ENCODE results near the gene PABPN1L.

- TF ChIP-seq, protein P1, sequence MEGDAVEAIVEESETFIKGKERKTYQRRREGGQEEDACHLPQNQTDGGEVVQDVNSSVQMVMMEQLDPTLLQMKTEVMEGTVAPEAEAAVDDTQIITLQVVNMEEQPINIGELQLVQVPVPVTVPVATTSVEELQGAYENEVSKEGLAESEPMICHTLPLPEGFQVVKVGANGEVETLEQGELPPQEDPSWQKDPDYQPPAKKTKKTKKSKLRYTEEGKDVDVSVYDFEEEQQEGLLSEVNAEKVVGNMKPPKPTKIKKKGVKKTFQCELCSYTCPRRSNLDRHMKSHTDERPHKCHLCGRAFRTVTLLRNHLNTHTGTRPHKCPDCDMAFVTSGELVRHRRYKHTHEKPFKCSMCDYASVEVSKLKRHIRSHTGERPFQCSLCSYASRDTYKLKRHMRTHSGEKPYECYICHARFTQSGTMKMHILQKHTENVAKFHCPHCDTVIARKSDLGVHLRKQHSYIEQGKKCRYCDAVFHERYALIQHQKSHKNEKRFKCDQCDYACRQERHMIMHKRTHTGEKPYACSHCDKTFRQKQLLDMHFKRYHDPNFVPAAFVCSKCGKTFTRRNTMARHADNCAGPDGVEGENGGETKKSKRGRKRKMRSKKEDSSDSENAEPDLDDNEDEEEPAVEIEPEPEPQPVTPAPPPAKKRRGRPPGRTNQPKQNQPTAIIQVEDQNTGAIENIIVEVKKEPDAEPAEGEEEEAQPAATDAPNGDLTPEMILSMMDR (conservative IDR thresholded peaks at IDR 0.05; ENCODE audit: low read depth, low read length) = no peak
- TF ChIP-seq MAZ (IDR thresholded peaks at IDR 0.05; ENCODE audit: borderline replicate concordance, low read depth, low read length) (no peak), POLR2A (IDR thresholded peaks at IDR 0.05; ENCODE audit: low read depth, low read length) (no peak), CEBPB (IDR thresholded peaks at IDR 0.05; ENCODE audit: low read depth, low read length) (no peak), USF2 (IDR thresholded peaks at IDR 0.05; ENCODE audit: low read depth, low read length) (no peak), RAD21 (IDR thresholded peaks at IDR 0.05; ENCODE audit: low read length) (no peak), SMC3 (IDR thresholded peaks at IDR 0.05; ENCODE audit: low read depth, low read length) (no peak), RFX5 (IDR thresholded peaks at IDR 0.05; ENCODE audit: low read depth, low read length) (no peak), MXI1 (IDR thresholded peaks at IDR 0.05; ENCODE audit: borderline replicate concordance, low read depth, low read length) (no peak), MAFK (IDR thresholded peaks at IDR 0.05; ENCODE audit: low read depth, low read length) (no peak), ELK1 (IDR thresholded peaks at IDR 0.05; ENCODE audit: borderline replicate concordance, low read depth, low read length) (no peak), RCOR1 (IDR thresholded peaks at IDR 0.05; ENCODE audit: insufficient replicate concordance, low read length) (no peak)
Observed at GRCh38 chr16:88833086-88833485, 33.4 kb downstream of the PABPN1L start.

Measured in IMR-90 (cell line).